Measurements from ENCODE around the gene ERG.

ERG gene

DNA sequence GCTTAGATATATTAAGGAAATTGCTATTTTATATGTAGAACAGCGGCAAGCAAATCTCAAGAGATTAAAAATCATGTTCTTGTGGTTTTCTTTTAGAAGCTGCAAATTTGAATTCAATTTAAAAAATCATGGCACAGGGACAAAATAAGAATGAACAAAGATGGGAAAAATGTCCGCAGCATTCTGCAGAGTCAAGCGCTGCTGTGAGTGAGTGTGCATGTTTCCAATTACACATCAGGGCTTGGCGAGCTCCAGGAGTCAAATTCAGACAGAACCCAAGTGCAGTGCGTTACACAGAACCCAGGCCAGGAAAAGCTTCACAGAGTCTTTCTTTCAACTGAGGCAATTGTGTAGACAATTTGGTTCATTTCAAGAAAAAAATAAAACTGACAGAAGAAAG, 33.3 kb upstream of the ERG start:
- TF ChIP-seq, protein P1, sequence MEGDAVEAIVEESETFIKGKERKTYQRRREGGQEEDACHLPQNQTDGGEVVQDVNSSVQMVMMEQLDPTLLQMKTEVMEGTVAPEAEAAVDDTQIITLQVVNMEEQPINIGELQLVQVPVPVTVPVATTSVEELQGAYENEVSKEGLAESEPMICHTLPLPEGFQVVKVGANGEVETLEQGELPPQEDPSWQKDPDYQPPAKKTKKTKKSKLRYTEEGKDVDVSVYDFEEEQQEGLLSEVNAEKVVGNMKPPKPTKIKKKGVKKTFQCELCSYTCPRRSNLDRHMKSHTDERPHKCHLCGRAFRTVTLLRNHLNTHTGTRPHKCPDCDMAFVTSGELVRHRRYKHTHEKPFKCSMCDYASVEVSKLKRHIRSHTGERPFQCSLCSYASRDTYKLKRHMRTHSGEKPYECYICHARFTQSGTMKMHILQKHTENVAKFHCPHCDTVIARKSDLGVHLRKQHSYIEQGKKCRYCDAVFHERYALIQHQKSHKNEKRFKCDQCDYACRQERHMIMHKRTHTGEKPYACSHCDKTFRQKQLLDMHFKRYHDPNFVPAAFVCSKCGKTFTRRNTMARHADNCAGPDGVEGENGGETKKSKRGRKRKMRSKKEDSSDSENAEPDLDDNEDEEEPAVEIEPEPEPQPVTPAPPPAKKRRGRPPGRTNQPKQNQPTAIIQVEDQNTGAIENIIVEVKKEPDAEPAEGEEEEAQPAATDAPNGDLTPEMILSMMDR (conservative IDR thresholded peaks at IDR 0.05; ENCODE audit: low read depth, low read length) = no peak
- H3K4me3 ChIP-seq (ENCODE audit: low read length) = no peak overlapping the region
- DNase-seq (ENCODE audit: low read depth) = no peak

DNA sequence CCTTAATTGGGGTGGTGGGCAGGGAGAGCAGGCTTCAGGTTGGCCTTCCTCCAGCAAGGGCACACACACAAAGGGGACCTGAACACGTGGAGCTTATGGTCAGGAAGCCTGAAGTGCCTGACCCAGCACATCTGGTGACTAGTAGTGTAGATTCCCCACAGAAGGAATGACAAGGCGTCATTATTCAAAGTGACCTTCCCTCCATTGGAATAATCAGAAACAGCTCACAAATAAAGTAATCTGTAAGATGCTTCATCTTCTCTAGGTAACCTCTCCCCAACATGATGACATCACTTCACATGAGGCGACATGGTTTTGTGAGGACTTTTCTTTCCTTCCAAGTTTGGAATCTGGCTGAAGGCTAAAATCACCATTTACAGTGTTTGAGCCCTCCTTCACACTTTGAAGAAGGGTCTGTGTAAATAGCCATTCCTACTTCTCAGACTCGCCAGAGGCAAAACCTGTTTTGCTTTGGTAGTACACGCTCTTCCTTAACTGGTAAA, 32.8 kb upstream of the ERG start:
- DNase-seq (ENCODE audit: low read depth) = no peak
- TF ChIP-seq, protein P1 (conservative IDR thresholded peaks at IDR 0.05; ENCODE audit: low read depth, low read length) = no peak
- no peak overlapping the region for H3K4me3 ChIP-seq (ENCODE audit: low read length)

GRCh38 chr21:38527737-38528136, 29.5 kb upstream of the ERG start:
- no peak overlapping the region for H3K4me3 ChIP-seq (ENCODE audit: low read length)
- TF ChIP-seq, protein P1 (conservative IDR thresholded peaks at IDR 0.05; ENCODE audit: low read depth, low read length) = no peak
- DNase-seq (ENCODE audit: low read depth) = no peak

- no peak for DNase-seq (ENCODE audit: low read depth)
- TF ChIP-seq, protein P1 (conservative IDR thresholded peaks at IDR 0.05; ENCODE audit: low read depth, low read length) = no peak
- no peak overlapping the region for H3K4me3 ChIP-seq (ENCODE audit: low read length)
Measured at GRCh38 chr21:38525454-38525853, 27.2 kb upstream of the ERG start.

GRCh38 chr21:38524168-38525153, 26.2 kb upstream of the ERG start:
- TF ChIP-seq, protein P1 (conservative IDR thresholded peaks at IDR 0.05; ENCODE audit: low read depth, low read length) = no peak
- H3K4me3 ChIP-seq (ENCODE audit: low read length) = no peak overlapping the region
- no peak for DNase-seq (ENCODE audit: low read depth)

DNA sequence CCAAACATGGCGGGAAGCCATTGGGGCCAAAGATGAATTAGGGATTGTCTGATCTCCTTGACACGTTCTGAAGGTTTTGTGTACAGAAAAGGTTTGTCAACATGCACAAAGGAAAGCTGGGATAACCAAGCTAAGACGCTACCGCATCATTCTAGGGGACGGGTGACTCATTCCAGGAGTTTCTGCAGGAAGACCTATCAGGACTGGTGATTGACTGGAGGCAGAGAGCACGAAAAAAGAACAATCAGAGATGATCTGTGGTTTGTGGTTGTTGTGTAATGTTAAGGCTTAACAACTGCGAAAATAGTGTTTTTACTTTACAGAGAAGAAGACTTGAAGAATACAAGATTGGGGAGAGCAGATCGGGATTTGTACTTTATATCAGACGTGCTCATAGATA, 22.2 kb upstream of the ERG start:
- TF ChIP-seq, protein P1 (conservative IDR thresholded peaks at IDR 0.05; ENCODE audit: low read depth, low read length) = no peak
- no peak overlapping the region for H3K4me3 ChIP-seq (ENCODE audit: low read length)
- no peak for DNase-seq (ENCODE audit: low read depth)

All from retinal pigment epithelial cell (primary cell).